DMS 273 treated with DMSO at 0.1 percent for 48 hours (cell line): ENCODE data around the gene LHFPL5.

Source experiments
- DNase-seq: peaks from one replicate; lab custom pipeline; 2025; lab: John Stamatoyannopoulos, UW

LHFPL5 gene

GRCh38 chr6:35856250-35856649 is 51.1 kb downstream of the LHFPL5 start:
- no peak for DNase-seq

GRCh38 chr6:35857853-35858252 is 52.7 kb downstream of the LHFPL5 start:
- DNase-seq = no peak

GRCh38 chr6:35859367-35859766 is 54.2 kb downstream of the LHFPL5 start:
- DNase-seq = no peak
